ENCODE results near the gene RCAN2. TPM values are rescaled to one million over a fixed set of nuclear protein-coding genes. Genes with fewer than 3 reads are reported as not detected.

RCAN2 gene
- total and polyA plus RNA-seq, 9 of the 15 experiments (the other 6 are each of a cell fraction or from before 2014, with no cell fraction given): 0.04 TPM; not detected in 8

- H3K9ac ChIP-seq (ENCODE audit: insufficient read depth in 1 of 2, low read depth in 2 of 2, low read length in 2 of 2): no peak overlapping the region
- no peaks in the 10 kb centered on the region for H3K9me1 ChIP-seq (ENCODE audit: control insufficient read depth, insufficient read depth, low read length)
- intact Hi-C loops (cut with micrococcal nuclease): no loop called here
- no peaks in the 10 kb centered on the region for H4K20me1 ChIP-seq (replicated peaks; ENCODE audit: control insufficient read depth, insufficient read depth, low read length)
- no peaks in the 10 kb centered on the region for H3K79me2 ChIP-seq (ENCODE audit: control insufficient read depth, insufficient read depth, low read length)
- in situ Hi-C loops (cut with MboI): no loop called here
- BruUV-seq (replicated peaks): no TSS peak
- H3K9me3 ChIP-seq (replicated peaks; ENCODE audit: control insufficient read depth, insufficient read depth, low read depth, low read length): no peaks in the 10 kb centered on the region
- ChIA-PET CTCF (ENCODE audit: low intra/inter-chr PET ratio) (interaction anchor here (0.7 kb wide), 1 partner anchor 282 kb away, joined by 4 read pairs; no protein-coding TSS in a partner anchor), POLR2A (no interaction called here)
- no peak overlapping the region for H3K27ac ChIP-seq (ENCODE audit: extremely low read depth, low read depth, low read length)
- no peak for FAIRE-seq
- no peak for DNase-seq (ENCODE audit: extremely low read depth in 1 of 4, low spot score in 3 of 4)
- H3K4me1 ChIP-seq (replicated peaks in 1 of 2; ENCODE audit: control insufficient read depth in 2 of 2, insufficient read depth in 2 of 2, low read length in 2 of 2): no peaks in the 10 kb centered on the region
- no peak overlapping the region for H2AFZ ChIP-seq (ENCODE audit: low read depth, low read length)
- WGBS (ENCODE audit: insufficient coverage, low coverage, missing lambda C conversion rate): 0% methylated on average over 4 of the region's 4 CpGs
- H3K4me3 ChIP-seq: no peak overlapping the region
- H3K4me2 ChIP-seq (ENCODE audit: insufficient read depth, low read length): no peak overlapping the region
- no peaks in the 10 kb centered on the region for H3K36me3 ChIP-seq (ENCODE audit: control insufficient read depth, insufficient read depth, low read length)
- TF ChIP-seq MAFF (IDR thresholded peaks at IDR 0.05; ENCODE audit: low read length) (0 out of 2 replicates have a peak, but pooled peaks have one; percentile 8), ZNF316 (IDR thresholded peaks at IDR 0.05) (peak; percentile 58; the same call in 1 of the 2 replicates), ZNF12 (CRISPR knock-in tag; IDR thresholded peaks at IDR 0.05) (no peak), BRCA1 (IDR thresholded peaks at IDR 0.05) (no peak), BRCA1 (CRISPR knock-in tag; IDR thresholded peaks at IDR 0.05) (no peak), IRF9 (tag; IDR thresholded peaks at IDR 0.05) (no peak), C11orf30 (IDR thresholded peaks at IDR 0.05; ENCODE audit: low read depth) (peak; percentile 26; the same call in 1 of the 2 replicates)
- ATAC-seq: no peak
- no peaks in the 10 kb centered on the region for H3K27me3 ChIP-seq (ENCODE audit: control insufficient read depth in 2 of 2, insufficient read depth in 2 of 2, low read length in 2 of 2)
These were observed 275.5 kb downstream of the RCAN2 start for GRCh38 chr6:46215777-46216176.

Measured in K562 (cell line).